Measurements from ENCODE around the gene LILRB4. TPM values are rescaled to one million over a fixed set of nuclear protein-coding genes. Genes with fewer than 3 reads are reported as not detected.
"Not testable (repeated sequence)": the region's sequence is repeated elsewhere in the genome, so short reads cannot be mapped to it uniquely, and the experiment has no call there.

Gene LILRB4
- total and polyA plus RNA-seq, 2 donors (not counting 3 experiments of a cell fraction or from before 2014, with no cell fraction given) = not detected

DNA sequence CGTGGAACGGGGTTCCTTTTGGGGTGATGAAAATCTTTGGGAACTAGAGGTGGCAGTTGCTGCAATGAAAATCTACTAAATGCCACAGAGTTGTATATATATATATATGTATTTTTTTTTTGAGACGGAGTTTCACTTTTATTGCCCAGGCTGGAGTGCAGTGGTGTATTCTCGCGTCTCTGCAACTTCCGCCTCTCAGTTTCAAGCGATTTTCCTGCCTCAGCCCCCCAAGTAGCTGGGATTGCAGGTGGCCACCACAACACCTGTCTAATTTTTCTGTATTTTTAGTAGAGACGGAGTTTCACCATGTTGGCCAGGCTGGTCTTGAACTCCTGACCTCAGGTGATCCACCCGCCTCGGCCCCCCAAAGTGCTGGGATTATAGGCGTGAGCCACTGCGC is 18.8 kb downstream of the LILRB4 start:
- H3K27me3 ChIP-seq (ENCODE audit: control insufficient read depth in 2 of 2, insufficient read depth in 2 of 2, low read length in 2 of 2); H3K27ac ChIP-seq (ENCODE audit: insufficient read depth, low read depth, low read length); H3K9me3 ChIP-seq (replicated peaks; ENCODE audit: control insufficient read depth, insufficient read depth, low read length); BruUV-seq (replicated peaks); H3K79me2 ChIP-seq (ENCODE audit: control insufficient read depth, insufficient read depth, low read length); POLR2A ChIA-PET; H3K4me1 ChIP-seq (ENCODE audit: control insufficient read depth, extremely low read depth, insufficient read depth, low read length); H3K36me3 ChIP-seq (ENCODE audit: control insufficient read depth in 2 of 2, extremely low read depth in 1 of 2, insufficient read depth in 2 of 2, low read length in 2 of 2); FAIRE-seq; H3K4me3 ChIP-seq (replicated peaks in 1 of 3; ENCODE audit: insufficient read depth in 1 of 3, low read depth in 1 of 3, low read length in 3 of 3); H2AFZ ChIP-seq (ENCODE audit: low read depth, low read length); intact Hi-C loops (cut with micrococcal nuclease); dilution Hi-C loops (cut with MboI; ENCODE audit: extremely low pct_ligation_motif_present, low sequenced_read_pairs); DNase-seq (ENCODE audit: low read depth, low spot score); H3K4me2 ChIP-seq (ENCODE audit: insufficient read depth, low read length); H3K9me1 ChIP-seq (replicated peaks; ENCODE audit: control insufficient read depth, extremely low read depth, insufficient read depth, low read length); H4K20me1 ChIP-seq (replicated peaks; ENCODE audit: control insufficient read depth, extremely low read depth, insufficient read depth, low read length); H3K9ac ChIP-seq (replicated peaks; ENCODE audit: extremely low read depth, insufficient read depth, low read length): not testable (repeated sequence)
- CTCF ChIA-PET = interaction anchor here (2.3 kb wide), 1 partner anchor 9 kb away, joined by 10 read pairs; no protein-coding TSS in a partner anchor

GRCh38 chr19:54682306-54682856 is 19.6 kb downstream of the LILRB4 start:
- intact Hi-C loops (cut with micrococcal nuclease) = no loop called here
- BruUV-seq (replicated peaks) = no TSS peak
- CTCF ChIA-PET = interaction anchor here (2.3 kb wide), 1 partner anchor 9 kb away, joined by 10 read pairs; no protein-coding TSS in a partner anchor

More at GRCh38 chr19:54682306-54682856, 19.6 kb downstream of the LILRB4 start:
- no peak for FAIRE-seq
- Histone ChIP-seq H3K4me2 (ENCODE audit: insufficient read depth, low read length) (no peak overlapping the region), H3K36me3 (ENCODE audit: control insufficient read depth in 2 of 2, extremely low read depth in 1 of 2, insufficient read depth in 2 of 2, low read length in 2 of 2) (no peaks in the 10 kb centered on the region), H3K4me1 (ENCODE audit: control insufficient read depth, extremely low read depth, insufficient read depth, low read length) (no peaks in the 10 kb centered on the region), H3K27me3 (ENCODE audit: control insufficient read depth in 2 of 2, insufficient read depth in 2 of 2, low read length in 2 of 2) (no peaks in the 10 kb centered on the region), H3K79me2 (ENCODE audit: control insufficient read depth, insufficient read depth, low read length) (no peaks in the 10 kb centered on the region), H3K27ac (ENCODE audit: insufficient read depth, low read depth, low read length) (no peak overlapping the region), H3K9ac (replicated peaks; ENCODE audit: extremely low read depth, insufficient read depth, low read length) (no peak overlapping the region), H4K20me1 (replicated peaks; ENCODE audit: control insufficient read depth, extremely low read depth, insufficient read depth, low read length) (no peaks in the 10 kb centered on the region), H3K9me3 (replicated peaks; ENCODE audit: control insufficient read depth, insufficient read depth, low read length) (no peaks in the 10 kb centered on the region), H2AFZ (ENCODE audit: low read depth, low read length) (no peak overlapping the region), H3K4me3 (replicated peaks in 1 of 3; ENCODE audit: insufficient read depth in 1 of 3, low read depth in 1 of 3, low read length in 3 of 3) (no peak overlapping the region), H3K9me1 (replicated peaks; ENCODE audit: control insufficient read depth, extremely low read depth, insufficient read depth, low read length) (no peaks in the 10 kb centered on the region)
- POLR2A ChIA-PET = no interaction called here
- TF ChIP-seq GATA2 (IDR thresholded peaks at IDR 0.05; ENCODE audit: insufficient read depth, insufficient read length, low read depth, low read length) (no peak), POLR2A (IDR thresholded peaks at IDR 0.05; ENCODE audit: low read depth, low read length) (no peak), CTCF (IDR thresholded peaks at IDR 0.05; ENCODE audit: extremely low read depth in 1 of 2, insufficient read depth in 1 of 2, low read depth in 1 of 2, low read length in 2 of 2) (no peak), EZH2 (IDR thresholded peaks at IDR 0.05; ENCODE audit: borderline replicate concordance, low read depth, low read length, severe bottlenecking) (no peak), POLR2AphosphoS5 (IDR thresholded peaks at IDR 0.05; ENCODE audit: insufficient read depth, low read depth, low read length) (no peak), FOS (IDR thresholded peaks at IDR 0.05; ENCODE audit: borderline replicate concordance, insufficient read depth, low read length) (no peak), MAX (IDR thresholded peaks at IDR 0.05; ENCODE audit: insufficient read depth, insufficient read length) (no peak), MYC (IDR thresholded peaks at IDR 0.05; ENCODE audit: low read depth, low read length) (no peak), JUN (IDR thresholded peaks at IDR 0.05; ENCODE audit: borderline replicate concordance, insufficient read depth, insufficient read length, low read depth) (no peak)
- dilution Hi-C loops (cut with MboI; ENCODE audit: extremely low pct_ligation_motif_present, low sequenced_read_pairs) = no loop called here
- DNase-seq (ENCODE audit: low read depth, low spot score) = no peak
